A673 (cell line): Measurements from ENCODE around the gene CCDC12.

ENCODE experiments used
- EZH2 ChIP-seq: fragments of 200-600 bp; sonication (generic); IDR thresholded peaks from 2 replicates; pipeline ENCODE4 v1.6.1; 2017; ENCODE audit warnings: borderline replicate concordance, low read depth, mild to moderate bottlenecking, mixed read lengths, antibody characterized with exemption, low read length; ENCODE audit not compliant: poor library complexity, severe bottlenecking
- TF ChIP-seq, protein P1 (sequence below): fragments of 300-800, 200-600 bp; sonication (generic); conservative IDR thresholded peaks from 2 replicates; pipeline ENCODE4 v1.5.1; 2017; ENCODE audit warnings: low read depth, mild to moderate bottlenecking, antibody characterized with exemption, low read length, moderate library complexity, mixed read lengths

DNA sequence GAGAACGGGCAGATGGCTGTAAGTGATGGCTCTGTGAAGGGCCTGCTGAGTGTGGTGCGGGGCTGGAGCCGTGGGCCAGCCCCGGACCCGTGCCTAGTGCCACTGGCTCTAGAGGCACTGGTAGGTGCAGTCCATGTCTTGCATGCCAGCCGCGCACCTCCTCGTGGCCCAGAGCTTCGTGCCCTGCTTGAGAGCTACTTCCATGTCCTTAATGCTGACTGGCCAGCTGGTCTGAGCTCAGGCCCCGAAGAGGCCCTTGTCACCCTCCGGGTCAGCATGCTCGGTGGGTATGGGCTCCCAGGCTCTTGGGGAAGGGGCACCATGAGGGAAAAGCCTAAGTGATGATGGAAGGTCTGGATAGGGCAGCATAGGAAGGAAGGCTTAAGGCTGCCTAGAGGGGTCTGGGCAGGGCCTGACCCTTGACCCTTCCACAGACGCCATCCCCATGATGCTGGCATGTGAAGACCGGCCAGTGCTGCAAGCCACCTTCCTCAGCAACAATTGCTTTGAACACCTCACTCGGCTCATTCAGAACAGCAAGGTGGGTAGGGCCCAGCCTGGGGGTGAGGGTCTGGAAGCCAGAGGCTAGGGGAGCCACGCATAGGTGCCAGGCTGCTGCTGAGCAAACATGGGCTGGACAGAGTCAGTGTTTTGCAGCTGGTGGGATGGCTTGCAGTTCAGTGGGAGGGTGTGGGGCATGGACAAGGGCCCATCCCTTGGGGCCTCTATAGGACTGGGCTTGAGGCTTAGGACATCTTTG is 15.0 kb upstream of the CCDC12 start:
- TF ChIP-seq, protein P1, sequence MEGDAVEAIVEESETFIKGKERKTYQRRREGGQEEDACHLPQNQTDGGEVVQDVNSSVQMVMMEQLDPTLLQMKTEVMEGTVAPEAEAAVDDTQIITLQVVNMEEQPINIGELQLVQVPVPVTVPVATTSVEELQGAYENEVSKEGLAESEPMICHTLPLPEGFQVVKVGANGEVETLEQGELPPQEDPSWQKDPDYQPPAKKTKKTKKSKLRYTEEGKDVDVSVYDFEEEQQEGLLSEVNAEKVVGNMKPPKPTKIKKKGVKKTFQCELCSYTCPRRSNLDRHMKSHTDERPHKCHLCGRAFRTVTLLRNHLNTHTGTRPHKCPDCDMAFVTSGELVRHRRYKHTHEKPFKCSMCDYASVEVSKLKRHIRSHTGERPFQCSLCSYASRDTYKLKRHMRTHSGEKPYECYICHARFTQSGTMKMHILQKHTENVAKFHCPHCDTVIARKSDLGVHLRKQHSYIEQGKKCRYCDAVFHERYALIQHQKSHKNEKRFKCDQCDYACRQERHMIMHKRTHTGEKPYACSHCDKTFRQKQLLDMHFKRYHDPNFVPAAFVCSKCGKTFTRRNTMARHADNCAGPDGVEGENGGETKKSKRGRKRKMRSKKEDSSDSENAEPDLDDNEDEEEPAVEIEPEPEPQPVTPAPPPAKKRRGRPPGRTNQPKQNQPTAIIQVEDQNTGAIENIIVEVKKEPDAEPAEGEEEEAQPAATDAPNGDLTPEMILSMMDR, result no peak
- TF ChIP-seq EZH2, result no peak
